Stomach (tissue), 9 donors: ENCODE measurements around the gene GOLGA2. TPM values are rescaled to one million over a fixed set of nuclear protein-coding genes. Genes with fewer than 3 reads are reported as not detected.
"Not testable (repeated sequence)": the region's sequence is repeated elsewhere in the genome, so short reads cannot be mapped to it uniquely, and the experiment has no call there.

Source experiments
- DNase-seq, 2 donors: peaks; one replicate each; pipeline versions ENCODE4 v3.0.0 to v3.0.0-alpha.2; 2013 to 2019
- H3K27ac ChIP-seq, 5 donors: fragments of 200-600 bp in 4 of 5; sonication (generic) in 4 of 5; one replicate each; pipeline ENCODE4 v1.5.1; 2013 to 2019; ENCODE audit warnings: mild to moderate bottlenecking in 1 of 5, moderate library complexity in 1 of 5
- H3K27me3 ChIP-seq, 3 donors: fragments of 200-600 bp; sonication (generic); one replicate each; pipeline ENCODE4 v1.5.1; 2017 to 2019; ENCODE audit warnings: mixed run types in 1 of 3
- H3K36me3 ChIP-seq, 4 donors: fragments of 200-600 bp; sonication (generic); 1 replicate in 3 of 4; 2 replicates in 1 of 4; pipeline ENCODE4 v1.5.1; 2016 to 2019
- H3K4me1 ChIP-seq, 4 donors: fragments of 200-600 bp; sonication (generic); one replicate each; pipeline ENCODE4 v1.5.1; 2016 to 2019
- H3K4me3 ChIP-seq, 4 donors: fragments of 200-600 bp; sonication (generic) in 3 of 4; one replicate each; pipeline ENCODE4 v1.5.1; 2016 to 2019; ENCODE audit warnings: mild to moderate bottlenecking in 1 of 4
- H3K9me3 ChIP-seq, 4 donors: fragments of 200-600 bp; sonication (generic); one replicate each; pipeline ENCODE4 v1.5.1; 2016 to 2019
- CTCF ChIP-seq, 7 experiments: fragments of 450-650 bp in 4 of 7; fragments of 200-600 bp in 3 of 7; sonication (generic) in 3 of 7; IDR thresholded peaks; one replicate each; pipeline ENCODE4 v1.5.1; 2016 to 2019; ENCODE audit warnings: antibody characterized with exemption in 7 of 7, control low read depth in 2 of 7, mild to moderate bottlenecking in 1 of 7
- EP300 ChIP-seq: sonication (generic); formaldehyde crosslinking; IDR thresholded peaks from one replicate; pipeline ENCODE4 v1.6.1; 2017; ENCODE audit warnings: antibody characterized with exemption
- POLR2A ChIP-seq, 4 donors: fragments of 450-650 bp; IDR thresholded peaks; one replicate each; pipeline ENCODE4 v1.6.1; 2016; ENCODE audit warnings: antibody characterized with exemption in 4 of 4, control low read depth in 2 of 4, mild to moderate bottlenecking in 1 of 4, moderate library complexity in 1 of 4
- POLR2AphosphoS5 ChIP-seq, 3 donors: sonication (generic); formaldehyde crosslinking; IDR thresholded peaks; one replicate each; pipeline ENCODE4 v1.6.1; 2016; ENCODE audit warnings: antibody characterized with exemption in 3 of 3
- whole genome bisulfite sequencing, 5 donors: extraction: QIAGEN DNeasy Blood & Tissue Kit in 3 of 5; methylation state at CpG; one replicate each; pipeline versions ENCODE4 v1.1.5 to v1.1.7; 2013 to 2018; 5-methylcytosine and 5-hydroxymethylcytosine counted together
- intact Hi-C: fragments of 100-400 bp; cut with DNase I; formaldehyde crosslinking; loops from one replicate; pipeline ENCODE4 v1.15.1; 2023; ENCODE audit warnings: low total_unique reads
- polyA plus RNA-seq, 3 donors: library from polyadenylated mRNA; stranded (reverse); fragments of 200-250 nt; gene quantifications; one replicate each; pipeline ENCODE4 v1.2.3, GENCODE V29; 2013
- total RNA-seq, 5 donors: library from RNA; depleted of rRNA; stranded (reverse); fragments of >200 nt; gene quantifications; one replicate each; pipeline versions ENCODE4 v1.1.0 to v1.2.3, GENCODE V29; 2014 to 2016
- donor health status: healthy with polysubstance abuse.
- donor health status: Bipolar disorder and iron deficiency.
- donor health status: healthy.

The GOLGA2 gene
- total and polyA plus RNA-seq, 8 donors, result 48.4 to 204 (median 63.8) TPM

GRCh38 chr9:128232528-128233428, 43.0 kb downstream of the GOLGA2 start:
- no peaks in the 10 kb centered on the region for H3K36me3 ChIP-seq
- no peaks in the 10 kb centered on the region for H3K9me3 ChIP-seq
- 75 to 85% (median 81%) methylated on average over 11 to 22 of the region's 22 CpGs for WGBS, 5 donors
- intact Hi-C loops, result no loop called here
- no peak overlapping the region for H3K27ac ChIP-seq
- no peak for TF ChIP-seq EP300
- TF ChIP-seq CTCF (IDR thresholded peaks at IDR 0.05), result no peak
- TF ChIP-seq POLR2A (IDR thresholded peaks at IDR 0.05), result no peak
- TF ChIP-seq POLR2AphosphoS5 (IDR thresholded peaks at IDR 0.05), result no peak
- H3K27me3 ChIP-seq, result no peaks in the 10 kb centered on the region
- no peaks in the 10 kb centered on the region for H3K4me1 ChIP-seq
- no peak for DNase-seq
- no peak overlapping the region for H3K4me3 ChIP-seq

GRCh38 chr9:128231638-128232527, 43.9 kb downstream of the GOLGA2 start:
- H3K9me3 ChIP-seq, result no peaks in the 10 kb centered on the region
- no peaks in the 10 kb centered on the region for H3K4me1 ChIP-seq
- no peak for DNase-seq
- no peaks in the 10 kb centered on the region for H3K27me3 ChIP-seq
- H3K27ac ChIP-seq, result no peak overlapping the region
- intact Hi-C loops, result no loop called here
- WGBS, 5 donors, result 66 to 77% (median 70%) methylated on average over 14 to 16 of the region's 16 CpGs
- H3K4me3 ChIP-seq, result no peak overlapping the region
- H3K36me3 ChIP-seq, result no peaks in the 10 kb centered on the region
- TF ChIP-seq CTCF (IDR thresholded peaks at IDR 0.05) (no peak), POLR2AphosphoS5 (IDR thresholded peaks at IDR 0.05) (no peak), EP300 (no peak), POLR2A (IDR thresholded peaks at IDR 0.05) (no peak)

GRCh38 chr9:128230897-128231296, 44.9 kb downstream of the GOLGA2 start:
- H3K27ac ChIP-seq, H3K4me3 ChIP-seq, H3K4me1 ChIP-seq, DNase-seq, H3K27me3 ChIP-seq, intact Hi-C loops, H3K36me3 ChIP-seq, H3K9me3 ChIP-seq: not testable (repeated sequence)
- 69 to 85% (median 78%) methylated on average over 7 of the region's 7 CpGs for WGBS, 5 donors

GRCh38 chr9:128226412-128226801, 49.4 kb downstream of the GOLGA2 start:
- Histone ChIP-seq H3K4me1 (no peaks in the 10 kb centered on the region), H3K27me3 (no peaks in the 10 kb centered on the region), H3K9me3 (no peaks in the 10 kb centered on the region), H3K4me3 (no peak overlapping the region), H3K27ac (no peak overlapping the region), H3K36me3 (peaks cover 0 to 5% (median 0%) of the 10 kb centered on the region in 4 donors)
- intact Hi-C loops, result no loop called here
- no peak for TF ChIP-seq POLR2A (IDR thresholded peaks at IDR 0.05)
- no peak for TF ChIP-seq EP300
- TF ChIP-seq POLR2AphosphoS5 (IDR thresholded peaks at IDR 0.05), result no peak
- TF ChIP-seq CTCF (IDR thresholded peaks at IDR 0.05), result no peak
- 73 to 84% (median 80%) methylated on average over 5 of the region's 5 CpGs for WGBS, 5 donors
- no peak for DNase-seq
